IPS DF 6.9 (cell line): ENCODE results near the gene CNIH2.
"Not testable (repeated sequence)": the region's sequence is repeated elsewhere in the genome, so short reads cannot be mapped to it uniquely, and the experiment has no call there.

Experiments
- DNase-seq: peaks from one replicate; pipeline ENCODE4 v3.0.0-alpha.2; 2013; ENCODE audit warnings: low read depth, low spot score
- H3K27ac ChIP-seq: one replicate; pipeline ENCODE4 v1.5.1; 2013; ENCODE audit warnings: low read length, control low read depth
- H3K27me3 ChIP-seq: 2 replicates; pipeline ENCODE4 v1.6.1; 2013; ENCODE audit warnings: mild to moderate bottlenecking, low read length; ENCODE audit not compliant: control insufficient read depth, insufficient read depth
- H3K36me3 ChIP-seq: 2 replicates; pipeline ENCODE4 v1.6.1; 2013; ENCODE audit warnings: low read length; ENCODE audit not compliant: control insufficient read depth, insufficient read depth
- H3K4me1 ChIP-seq: 2 replicates; pipeline ENCODE4 v1.6.1; 2013; ENCODE audit warnings: low read length; ENCODE audit not compliant: control insufficient read depth, insufficient read depth
- H3K4me3 ChIP-seq: 2 replicates; pipeline ENCODE4 v1.5.1; 2013; ENCODE audit warnings: mild to moderate bottlenecking, low read length
- H3K9me3 ChIP-seq: 2 replicates; pipeline ENCODE4 v1.6.1; 2013; ENCODE audit warnings: low read length, inconsistent platforms; ENCODE audit not compliant: control insufficient read depth, insufficient read depth
- WGBS: extraction: QIAGEN DNeasy Blood & Tissue Kit; methylation state at CpG from one replicate; pipeline ENCODE4 v1.1.7; 2013; ENCODE audit warnings: mixed read lengths, missing lambda C conversion rate; ENCODE audit not compliant: insufficient read length, insufficient coverage; 5-methylcytosine and 5-hydroxymethylcytosine counted together

Gene CNIH2

DNA sequence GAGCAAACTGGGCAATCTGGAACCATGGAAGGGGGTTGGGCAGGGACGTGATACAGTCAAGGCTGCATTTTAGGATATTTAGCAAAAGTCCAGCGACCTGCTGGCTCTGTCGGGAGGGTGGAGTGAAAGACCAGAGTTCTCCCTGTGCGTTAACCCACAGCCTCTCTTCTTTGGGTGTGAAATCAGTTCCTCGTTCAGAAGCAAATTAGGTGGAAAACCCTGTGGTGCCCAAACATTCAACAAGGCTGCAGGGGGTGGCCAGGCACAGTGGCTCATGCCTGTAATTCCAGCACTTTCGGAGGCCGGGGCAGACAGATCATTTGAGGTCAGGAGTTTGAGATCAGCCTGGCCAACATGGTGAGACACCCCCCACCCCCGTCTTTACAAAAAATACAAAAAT lies 19.6 kb downstream of the CNIH2 start:
- H3K36me3 ChIP-seq: no peaks in the 10 kb centered on the region
- H3K9me3 ChIP-seq: no peaks in the 10 kb centered on the region
- no peak overlapping the region for H3K4me3 ChIP-seq
- peaks cover 2% of the 10 kb centered on the region; the same call in 1 of the 2 replicates for H3K4me1 ChIP-seq
- H3K27ac ChIP-seq: no peak overlapping the region
- WGBS: no CpG with 5 or more reads among the region's 8 CpGs
- DNase-seq: no peak
- H3K27me3 ChIP-seq: no peaks in the 10 kb centered on the region

GRCh38 chr11:66299186-66299585 lies 21.2 kb downstream of the CNIH2 start:
- Histone ChIP-seq H3K27me3 (no peaks in the 10 kb centered on the region), H3K9me3 (no peaks in the 10 kb centered on the region), H3K4me3 (no peak overlapping the region), H3K27ac (no peak overlapping the region), H3K4me1 (peaks cover 2% of the 10 kb centered on the region; the same call in 1 of the 2 replicates), H3K36me3 (no peaks in the 10 kb centered on the region)
- DNase-seq: no peak
- no CpG with 5 or more reads among the region's 3 CpGs for WGBS

DNA sequence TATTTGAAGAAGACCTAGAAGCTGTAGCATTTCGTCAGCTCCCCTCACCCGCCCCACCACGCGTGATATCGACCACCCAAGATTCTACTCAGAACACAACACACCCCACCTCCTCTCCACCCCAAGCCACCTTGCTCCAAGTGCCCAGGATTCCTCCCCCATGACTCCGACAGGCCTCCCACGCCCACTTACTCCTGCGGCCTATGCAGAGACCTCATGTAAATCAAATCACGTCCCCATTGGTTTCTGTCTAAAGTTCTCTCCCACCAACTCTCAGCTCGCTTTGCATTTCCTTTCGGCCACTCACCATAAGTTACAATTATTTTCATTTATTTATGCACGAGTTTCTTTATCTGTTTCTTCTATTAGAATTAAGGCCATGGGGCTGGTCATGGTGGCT lies 24.7 kb downstream of the CNIH2 start:
- no peak overlapping the region for H3K27ac ChIP-seq
- H3K36me3 ChIP-seq: no peaks in the 10 kb centered on the region
- no peak for DNase-seq
- H3K4me1 ChIP-seq: 0 out of 2 replicates have a peak, but pooled peaks cover under 1% of the 10 kb centered on the region
- WGBS: no CpG with 5 or more reads among the region's 12 CpGs
- H3K9me3 ChIP-seq: no peaks in the 10 kb centered on the region
- no peaks in the 10 kb centered on the region for H3K27me3 ChIP-seq
- no peak overlapping the region for H3K4me3 ChIP-seq

GRCh38 chr11:66309475-66309874 lies 31.5 kb downstream of the CNIH2 start:
- no peak for DNase-seq
- no peaks in the 10 kb centered on the region for H3K36me3 ChIP-seq
- no peak overlapping the region for H3K27ac ChIP-seq
- H3K4me3 ChIP-seq: no peak overlapping the region
- no CpG with 5 or more reads among the region's 3 CpGs for WGBS
- peaks cover 4% of the 10 kb centered on the region; the same call in 1 of the 2 replicates for H3K4me1 ChIP-seq
- H3K9me3 ChIP-seq: no peaks in the 10 kb centered on the region
- no peaks in the 10 kb centered on the region for H3K27me3 ChIP-seq

GRCh38 chr11:66310324-66310723 lies 32.3 kb downstream of the CNIH2 start:
- no peaks in the 10 kb centered on the region for H3K27me3 ChIP-seq
- no CpG with 5 or more reads among the region's 8 CpGs for WGBS

GRCh38 chr11:66310803-66311440 lies 32.9 kb downstream of the CNIH2 start:
- H3K36me3 ChIP-seq, H3K4me1 ChIP-seq, H3K4me3 ChIP-seq, DNase-seq, H3K27ac ChIP-seq, H3K9me3 ChIP-seq, H3K27me3 ChIP-seq: not testable (repeated sequence)
- no CpG with 5 or more reads among the region's 18 CpGs for WGBS

More at GRCh38 chr11:66310324-66310723, 32.3 kb downstream of the CNIH2 start:
- H3K36me3 ChIP-seq: no peaks in the 10 kb centered on the region
- H3K4me1 ChIP-seq: peaks cover 4% of the 10 kb centered on the region
- H3K9me3 ChIP-seq: no peaks in the 10 kb centered on the region
- no peak overlapping the region for H3K4me3 ChIP-seq
- no peak for DNase-seq
- H3K27ac ChIP-seq: no peak overlapping the region

DNA sequence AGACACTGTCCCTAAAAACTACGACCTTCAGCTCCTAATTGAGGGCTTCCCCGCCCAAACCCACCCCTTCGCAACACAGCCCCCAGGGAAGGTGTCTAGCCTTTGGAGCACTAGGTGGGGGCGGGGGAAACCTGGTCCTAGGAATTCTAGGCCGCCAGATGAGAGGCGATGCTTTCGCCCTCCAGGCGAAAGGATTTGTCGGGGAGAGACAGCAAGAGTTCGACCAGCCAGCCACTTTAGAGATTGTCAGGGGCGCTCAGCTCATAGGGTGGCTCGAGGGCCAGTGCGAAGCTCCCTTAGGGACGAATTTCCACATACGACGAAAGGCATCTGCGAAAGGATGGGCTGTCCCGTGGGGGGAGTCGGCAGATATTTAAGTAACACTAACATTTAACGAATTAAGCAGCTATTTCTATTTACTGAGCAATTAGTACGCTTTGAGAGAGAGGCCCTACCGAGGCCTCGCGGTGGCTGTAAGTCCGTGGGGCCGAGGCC lies 33.5 kb downstream of the CNIH2 start:
- Histone ChIP-seq H3K4me1 (peaks cover 7% of the 10 kb centered on the region), H3K36me3 (no peaks in the 10 kb centered on the region; the same call in 1 of the 2 replicates), H3K27me3 (no peaks in the 10 kb centered on the region), H3K27ac (no peak overlapping the region), H3K9me3 (no peaks in the 10 kb centered on the region), H3K4me3 (peak overlapping the region; percentile 56; the same call in 1 of the 2 replicates)
- no CpG with 5 or more reads among the region's 26 CpGs for WGBS
- DNase-seq: no peak

DNA sequence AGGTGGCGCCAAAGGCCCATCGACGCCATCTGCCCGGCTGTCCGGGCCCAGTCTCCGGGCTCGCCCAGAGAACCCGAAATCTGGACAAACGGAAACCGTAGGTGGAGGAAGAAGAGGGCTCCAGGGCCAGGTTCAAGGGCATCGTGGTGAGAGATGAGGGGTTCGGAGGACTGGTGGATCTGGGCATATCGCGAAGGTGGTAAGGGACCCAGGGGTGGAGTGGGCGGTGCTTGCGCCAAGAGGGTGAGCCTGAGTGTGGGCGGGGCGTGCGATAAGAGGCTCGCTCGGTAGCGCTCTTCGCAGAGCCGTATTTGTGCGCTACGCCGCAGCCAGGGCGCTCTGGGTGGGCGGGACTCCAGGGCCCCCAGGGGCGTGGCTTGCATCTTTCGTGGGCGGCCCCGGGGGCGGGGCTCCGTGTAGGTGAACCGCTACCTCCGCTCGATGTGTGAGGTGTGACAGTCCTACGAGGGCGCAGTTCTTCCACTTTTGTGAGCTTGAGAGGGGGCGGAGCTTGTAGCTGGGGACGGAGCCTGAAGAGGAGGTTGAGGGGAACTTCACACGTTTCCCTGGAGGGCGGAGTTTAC lies 34.1 kb downstream of the CNIH2 start:
- Histone ChIP-seq H3K27ac (no peak overlapping the region), H3K9me3 (no peaks in the 10 kb centered on the region), H3K4me3 (peak overlapping the region; percentile 56; the same call in 1 of the 2 replicates), H3K36me3 (no peaks in the 10 kb centered on the region; the same call in 1 of the 2 replicates), H3K4me1 (peaks cover 10% of the 10 kb centered on the region), H3K27me3 (no peaks in the 10 kb centered on the region)
- WGBS: no CpG with 5 or more reads among the region's 44 CpGs
- no peak for DNase-seq

DNA sequence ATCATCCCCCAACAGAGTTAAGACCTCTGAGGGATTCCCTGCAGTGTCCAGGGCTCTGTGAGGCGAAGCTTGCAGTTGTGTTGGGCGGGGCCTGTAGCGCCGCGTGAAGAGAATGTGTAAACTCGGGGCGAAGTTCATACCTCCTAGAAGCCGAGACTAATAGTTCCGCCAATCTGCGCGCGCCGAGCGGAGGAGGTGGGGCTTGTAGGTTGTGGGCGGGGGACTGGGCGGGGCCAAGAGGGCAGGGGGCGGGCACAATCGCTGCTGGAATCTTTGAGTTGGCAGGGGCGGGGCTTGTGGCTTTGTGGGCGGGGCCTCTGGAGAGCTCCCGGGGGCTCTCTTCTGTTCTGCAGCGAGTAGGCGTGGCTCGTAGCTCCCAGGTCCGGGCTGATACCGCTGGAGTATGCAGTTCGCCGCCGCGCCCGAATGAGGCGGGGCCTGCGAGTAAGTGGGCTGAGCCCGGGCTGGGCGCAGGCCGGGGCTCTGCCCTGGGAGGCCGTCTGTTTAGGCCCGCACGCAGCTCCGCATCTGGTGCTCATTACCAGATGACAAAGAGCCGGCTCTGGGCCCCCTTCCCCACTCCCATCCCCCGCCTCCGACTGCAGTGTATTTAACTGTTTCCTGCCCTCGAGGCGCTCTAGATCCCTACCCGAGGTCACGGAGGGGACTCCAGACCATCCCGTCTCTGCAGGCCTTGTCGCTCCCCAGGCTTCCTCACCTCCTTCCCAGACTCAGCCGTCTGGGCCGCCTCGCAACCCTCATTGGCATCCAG lies 34.8 kb downstream of the CNIH2 start:
- Histone ChIP-seq H3K36me3 (no peaks in the 10 kb centered on the region; the same call in 1 of the 2 replicates), H3K9me3 (no peaks in the 10 kb centered on the region), H3K4me3 (peak overlapping the region; percentile 56; the same call in 1 of the 2 replicates), H3K27me3 (no peaks in the 10 kb centered on the region), H3K27ac (no peak overlapping the region), H3K4me1 (peaks cover 16% of the 10 kb centered on the region)
- no CpG with 5 or more reads among the region's 52 CpGs for WGBS
- DNase-seq: peak; percentile 96
